Measurements from ENCODE around the gene TMEM119. TPM values are rescaled to one million over a fixed set of nuclear protein-coding genes. Genes with fewer than 3 reads are reported as not detected.

Gene TMEM119
- total RNA-seq, 1 experiment from 2014 or later: not detected

DNA sequence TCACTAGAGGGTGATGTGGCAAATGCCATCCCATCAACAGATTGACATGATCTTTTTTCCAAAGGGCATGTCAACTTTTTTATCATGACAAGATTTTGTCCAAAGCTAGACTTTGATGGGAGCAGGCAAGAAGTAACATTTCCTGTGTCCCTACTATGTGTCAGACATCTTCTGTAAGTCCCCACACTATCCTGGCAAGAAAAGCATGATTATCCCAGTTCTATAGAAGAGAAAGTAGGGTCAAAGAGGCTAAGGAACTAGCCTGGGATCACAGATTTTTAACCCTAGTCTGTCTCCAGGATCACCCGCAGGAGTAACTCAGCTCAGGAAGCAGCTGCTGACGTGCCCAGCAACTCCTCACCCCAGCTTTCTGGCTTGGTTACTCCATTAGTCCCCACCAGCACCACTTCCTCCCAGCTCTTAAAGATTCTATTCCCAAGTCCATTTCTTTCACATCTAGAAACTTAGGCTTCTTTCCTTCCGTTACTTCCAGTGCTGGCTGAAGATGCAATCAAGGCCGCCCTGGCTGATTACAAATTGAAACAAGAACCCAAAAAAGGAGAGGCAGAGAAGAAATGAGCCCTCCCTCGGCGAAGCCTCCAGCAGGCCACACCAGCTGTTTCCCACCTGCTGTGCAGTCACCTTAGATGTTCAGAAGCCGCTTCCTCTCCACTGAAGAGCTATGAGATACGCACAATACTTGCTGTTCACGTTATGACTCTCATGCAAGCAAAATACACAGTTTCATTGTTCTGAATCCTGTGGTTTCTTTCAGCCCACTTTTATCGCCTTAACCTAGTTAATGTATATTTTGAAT is 29.3 kb downstream of the TMEM119 start:
- Histone ChIP-seq H3K4me3 (ENCODE audit: low read depth, low read length) (no peak overlapping the region), H3K36me3 (ENCODE audit: control insufficient read depth, insufficient read depth, low read length) (peaks cover 5% of the 10 kb centered on the region), H3K9me3 (no peaks in the 10 kb centered on the region), H3K4me1 (0 out of 2 replicates have a peak, but pooled peaks cover 3% of the 10 kb centered on the region), H3K27me3 (replicated peaks; ENCODE audit: control insufficient read depth, insufficient read depth, low read length) (no peaks in the 10 kb centered on the region)
- H3K9me3 Mint-ChIP-seq (ENCODE audit: unreplicated experiment): no peaks in the 10 kb centered on the region
- no peak overlapping the region for H3K27ac Mint-ChIP-seq (ENCODE audit: unreplicated experiment)
- no peak overlapping the region for H3K4me3 Mint-ChIP-seq (ENCODE audit: unreplicated experiment)
- H3K36me3 Mint-ChIP-seq (ENCODE audit: insufficient read depth, unreplicated experiment): peaks cover 15% of the 10 kb centered on the region
- intact Hi-C loops (cut with micrococcal nuclease; ENCODE audit: unreplicated experiment): no loop called here
- DNase-seq: no peak
- CTCF ChIA-PET: interaction anchor here (0.5 kb wide), 1 partner anchor 240 kb away, joined by 9 read pairs; no protein-coding TSS in a partner anchor
- POLR2A ChIA-PET: no interaction called here
- TF ChIP-seq, protein P1, sequence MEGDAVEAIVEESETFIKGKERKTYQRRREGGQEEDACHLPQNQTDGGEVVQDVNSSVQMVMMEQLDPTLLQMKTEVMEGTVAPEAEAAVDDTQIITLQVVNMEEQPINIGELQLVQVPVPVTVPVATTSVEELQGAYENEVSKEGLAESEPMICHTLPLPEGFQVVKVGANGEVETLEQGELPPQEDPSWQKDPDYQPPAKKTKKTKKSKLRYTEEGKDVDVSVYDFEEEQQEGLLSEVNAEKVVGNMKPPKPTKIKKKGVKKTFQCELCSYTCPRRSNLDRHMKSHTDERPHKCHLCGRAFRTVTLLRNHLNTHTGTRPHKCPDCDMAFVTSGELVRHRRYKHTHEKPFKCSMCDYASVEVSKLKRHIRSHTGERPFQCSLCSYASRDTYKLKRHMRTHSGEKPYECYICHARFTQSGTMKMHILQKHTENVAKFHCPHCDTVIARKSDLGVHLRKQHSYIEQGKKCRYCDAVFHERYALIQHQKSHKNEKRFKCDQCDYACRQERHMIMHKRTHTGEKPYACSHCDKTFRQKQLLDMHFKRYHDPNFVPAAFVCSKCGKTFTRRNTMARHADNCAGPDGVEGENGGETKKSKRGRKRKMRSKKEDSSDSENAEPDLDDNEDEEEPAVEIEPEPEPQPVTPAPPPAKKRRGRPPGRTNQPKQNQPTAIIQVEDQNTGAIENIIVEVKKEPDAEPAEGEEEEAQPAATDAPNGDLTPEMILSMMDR (IDR thresholded peaks at IDR 0.05; ENCODE audit: insufficient read depth in 1 of 2, low read depth in 1 of 2, low read length in 1 of 2, severe bottlenecking in 1 of 2, unreplicated experiment in 1 of 2): no peak
- BruUV-seq (replicated peaks): no TSS peak
- H3K4me1 Mint-ChIP-seq (ENCODE audit: low read depth, unreplicated experiment): no peaks in the 10 kb centered on the region
- H3K27me3 Mint-ChIP-seq (ENCODE audit: insufficient read depth, unreplicated experiment): no peaks in the 10 kb centered on the region

- ChIA-PET CTCF (no interaction called here), POLR2A (no interaction called here)
- Mint-ChIP-seq H3K36me3 (ENCODE audit: insufficient read depth, unreplicated experiment) (peaks cover 19% of the 10 kb centered on the region), H3K4me1 (ENCODE audit: low read depth, unreplicated experiment) (no peaks in the 10 kb centered on the region), H3K27ac (ENCODE audit: unreplicated experiment) (no peak overlapping the region), H3K4me3 (ENCODE audit: unreplicated experiment) (no peak overlapping the region), H3K9me3 (ENCODE audit: unreplicated experiment) (no peaks in the 10 kb centered on the region), H3K27me3 (ENCODE audit: insufficient read depth, unreplicated experiment) (no peaks in the 10 kb centered on the region)
- Histone ChIP-seq H3K36me3 (ENCODE audit: control insufficient read depth, insufficient read depth, low read length) (peaks cover 5% of the 10 kb centered on the region), H3K4me1 (0 out of 2 replicates have a peak, but pooled peaks cover 3% of the 10 kb centered on the region), H3K9me3 (no peaks in the 10 kb centered on the region), H3K4me3 (ENCODE audit: low read depth, low read length) (no peak overlapping the region), H3K27me3 (replicated peaks; ENCODE audit: control insufficient read depth, insufficient read depth, low read length) (no peaks in the 10 kb centered on the region)
- DNase-seq: no peak
- intact Hi-C loops (cut with micrococcal nuclease; ENCODE audit: unreplicated experiment): no loop called here
- no TSS peak for BruUV-seq (replicated peaks)
- TF ChIP-seq, protein P1 (IDR thresholded peaks at IDR 0.05; ENCODE audit: insufficient read depth in 1 of 2, low read depth in 1 of 2, low read length in 1 of 2, severe bottlenecking in 1 of 2, unreplicated experiment in 1 of 2): no peak
These were observed 30.2 kb downstream of the TMEM119 start for GRCh38 chr12:108567406-108568337.

- no peaks in the 10 kb centered on the region for H3K27me3 Mint-ChIP-seq (ENCODE audit: insufficient read depth, unreplicated experiment)
- no peaks in the 10 kb centered on the region for H3K4me1 Mint-ChIP-seq (ENCODE audit: low read depth, unreplicated experiment)
- TF ChIP-seq, protein P1 (IDR thresholded peaks at IDR 0.05; ENCODE audit: insufficient read depth in 1 of 2, low read depth in 1 of 2, low read length in 1 of 2, severe bottlenecking in 1 of 2, unreplicated experiment in 1 of 2): no peak
- CTCF ChIA-PET: interaction anchor here (0.5 kb wide), 1 partner anchor 1002 kb away, joined by 3 read pairs; no protein-coding TSS in a partner anchor
- POLR2A ChIA-PET: no interaction called here
- DNase-seq: no peak
- Histone ChIP-seq H3K4me1 (0 out of 2 replicates have a peak, but pooled peaks cover 3% of the 10 kb centered on the region), H3K36me3 (ENCODE audit: control insufficient read depth, insufficient read depth, low read length) (peaks cover 5% of the 10 kb centered on the region), H3K9me3 (no peaks in the 10 kb centered on the region), H3K27me3 (replicated peaks; ENCODE audit: control insufficient read depth, insufficient read depth, low read length) (no peaks in the 10 kb centered on the region), H3K4me3 (ENCODE audit: low read depth, low read length) (no peak overlapping the region)
- no peak overlapping the region for H3K4me3 Mint-ChIP-seq (ENCODE audit: unreplicated experiment)
- no peak overlapping the region for H3K27ac Mint-ChIP-seq (ENCODE audit: unreplicated experiment)
- intact Hi-C loops (cut with micrococcal nuclease; ENCODE audit: unreplicated experiment): no loop called here
- BruUV-seq (replicated peaks): no TSS peak
- H3K9me3 Mint-ChIP-seq (ENCODE audit: unreplicated experiment): no peaks in the 10 kb centered on the region
- peaks cover 19% of the 10 kb centered on the region for H3K36me3 Mint-ChIP-seq (ENCODE audit: insufficient read depth, unreplicated experiment)
These were observed 31.4 kb downstream of the TMEM119 start for GRCh38 chr12:108566452-108566851.
